Measurements from ENCODE around the gene BDKRB1.
"Not testable (repeated sequence)": the region's sequence is repeated elsewhere in the genome, so short reads cannot be mapped to it uniquely, and the experiment has no call there.

The BDKRB1 gene

GRCh38 chr14:96235426-96235825 is 20.6 kb upstream of the BDKRB1 start:
- DNase-seq, result no peak

GRCh38 chr14:96237641-96238040 is 18.4 kb upstream of the BDKRB1 start:
- no peak for DNase-seq

GRCh38 chr14:96238676-96239265 is 17.2 kb upstream of the BDKRB1 start:
- no peak for DNase-seq

- DNase-seq, result no peak
Observed at GRCh38 chr14:96239711-96240141, 16.3 kb upstream of the BDKRB1 start.

GRCh38 chr14:96240641-96241040 is 15.4 kb upstream of the BDKRB1 start:
- DNase-seq, result no peak

- DNase-seq, result no peak
Observed at GRCh38 chr14:96242126-96242525, 13.9 kb upstream of the BDKRB1 start.

- no peak for DNase-seq
Observed at GRCh38 chr14:96243785-96244184, 12.2 kb upstream of the BDKRB1 start.

GRCh38 chr14:96245074-96245473 is 10.9 kb upstream of the BDKRB1 start:
- not testable (repeated sequence) for DNase-seq

- no peak for DNase-seq
Observed at GRCh38 chr14:96245710-96246538, 10.1 kb upstream of the BDKRB1 start.

- no peak for DNase-seq
Observed at GRCh38 chr14:96246539-96246847, 9.5 kb upstream of the BDKRB1 start.

GRCh38 chr14:96247031-96247430 is 9.0 kb upstream of the BDKRB1 start:
- no peak for DNase-seq

- no peak for DNase-seq
Observed at GRCh38 chr14:96249029-96249428, 7.0 kb upstream of the BDKRB1 start.

- DNase-seq, result no peak
Observed at GRCh38 chr14:96250485-96250884, 5.5 kb upstream of the BDKRB1 start.

- DNase-seq, result no peak
Observed at GRCh38 chr14:96251656-96252155, 4.3 kb upstream of the BDKRB1 start.

- no peak for DNase-seq
Observed at GRCh38 chr14:96252323-96252998, 3.5 kb upstream of the BDKRB1 start.

- DNase-seq, result no peak
Observed at GRCh38 chr14:96252999-96253539, 2.9 kb upstream of the BDKRB1 start.

- no peak for DNase-seq
Observed at GRCh38 chr14:96254687-96255086, 1.3 kb upstream of the BDKRB1 start.

GRCh38 chr14:96256407-96256806 is 397 bp downstream of the BDKRB1 start:
- DNase-seq, result no peak

- DNase-seq, result no peak
Observed at GRCh38 chr14:96257056-96257455, 1.0 kb downstream of the BDKRB1 start.

- DNase-seq, result no peak
Observed at GRCh38 chr14:96257900-96258299, 1.9 kb downstream of the BDKRB1 start.

- no peak for DNase-seq
Observed at GRCh38 chr14:96260341-96260821, 4.4 kb downstream of the BDKRB1 start.

GRCh38 chr14:96261053-96261452 is 5.0 kb downstream of the BDKRB1 start:
- DNase-seq, result no peak

Data from activated CD4-positive, CD25-positive, alpha-beta regulatory T cell (primary cell).